DOHH2 (cell line): ENCODE data around the gene RAP1B.
A peak's percentile ranks its signal among the peaks of the same experiment; 100 is the strongest.

Experiments
- H3F3A ChIP-seq: fragments of 200-600 bp; sonication (generic), shearing (Covaris generic); 2 replicates; pipeline ENCODE4 v1.6.0; 2016; ENCODE audit warnings: antibody characterized with exemption, mild to moderate bottlenecking; ENCODE audit not compliant: control insufficient read depth, insufficient read depth
- H3K27ac ChIP-seq: fragments of 200-600 bp; sonication (generic); 2 replicates; pipeline ENCODE4 v1.5.1; 2014; ENCODE audit warnings: low read depth, mild to moderate bottlenecking, low read length, moderate library complexity
- H3K27me3 ChIP-seq: fragments of 200-600 bp; sonication (generic); 2 replicates; pipeline ENCODE4 v1.6.1; 2014; ENCODE audit warnings: mild to moderate bottlenecking, low read length, mixed read lengths; ENCODE audit not compliant: control insufficient read depth
- H3K36me3 ChIP-seq: fragments of 200-600 bp; sonication (generic); 2 replicates; pipeline ENCODE4 v1.6.1; 2014; ENCODE audit warnings: mild to moderate bottlenecking, low read length, moderate library complexity, mixed read lengths; ENCODE audit not compliant: control insufficient read depth
- H3K4me1 ChIP-seq: fragments of 200-600 bp; sonication (generic); 2 replicates; pipeline ENCODE4 v1.6.1; 2014; ENCODE audit warnings: mild to moderate bottlenecking, low read length, mixed read lengths; ENCODE audit not compliant: control insufficient read depth
- H3K4me2 ChIP-seq: fragments of 200-600 bp; sonication (generic); 2 replicates; pipeline ENCODE4 v1.6.0; 2014; ENCODE audit warnings: mild to moderate bottlenecking, low read length, moderate library complexity
- H3K4me3 ChIP-seq: fragments of 200-600 bp; sonication (generic); 2 replicates; pipeline ENCODE4 v1.5.1; 2014; ENCODE audit warnings: mild to moderate bottlenecking, low read length, mixed read lengths
- H3K79me2 ChIP-seq: fragments of 200-600 bp; sonication (generic); 2 replicates; pipeline ENCODE4 v1.6.1; 2014; ENCODE audit warnings: mild to moderate bottlenecking, low read length, mixed read lengths; ENCODE audit not compliant: control insufficient read depth
- H3K9me2 ChIP-seq: fragments of 200-600 bp; sonication (generic); replicated peaks from 2 replicates; pipeline ENCODE4 v1.6.1; 2014; ENCODE audit warnings: mild to moderate bottlenecking, low read length, mixed read lengths; ENCODE audit not compliant: control insufficient read depth
- H3K9me3 ChIP-seq: fragments of 200-600 bp; sonication (generic); 2 replicates; pipeline ENCODE4 v1.6.1; 2014; ENCODE audit warnings: antibody characterized with exemption, low read length, mixed read lengths; ENCODE audit not compliant: control insufficient read depth, insufficient read depth
- H4K20me1 ChIP-seq: fragments of 200-600 bp; sonication (generic); 2 replicates; pipeline ENCODE4 v1.6.0; 2014; ENCODE audit warnings: low read depth, mild to moderate bottlenecking, antibody characterized with exemption, low read length, moderate library complexity; ENCODE audit not compliant: control insufficient read depth, insufficient read depth
- CTCF ChIP-seq: fragments of 200-600 bp; sonication (generic); IDR thresholded peaks from one replicate; pipeline ENCODE4 v1.5.1; 2014; ENCODE audit warnings: antibody characterized with exemption, mild to moderate bottlenecking, low read depth, low read length; ENCODE audit not compliant: poor library complexity, severe bottlenecking
- EZH2phosphoT487 ChIP-seq: fragments of 200-600 bp; sonication (generic); IDR thresholded peaks from 2 replicates; pipeline ENCODE4 v1.6.1; 2017; ENCODE audit warnings: borderline replicate concordance, mild to moderate bottlenecking, antibody characterized with exemption, low read length, moderate library complexity, mixed read lengths

RAP1B gene

GRCh38 chr12:68630598-68630997 is 19.9 kb downstream of the RAP1B start:
- peaks cover 40% of the 10 kb centered on the region for H3F3A ChIP-seq
- H4K20me1 ChIP-seq, result peaks cover 4% of the 10 kb centered on the region; the same call in 1 of the 2 replicates
- no peaks in the 10 kb centered on the region for H3K27me3 ChIP-seq
- H3K4me3 ChIP-seq, result peak overlapping the region; percentile 70
- H3K79me2 ChIP-seq, result peaks cover 100% of the 10 kb centered on the region
- H3K9me3 ChIP-seq, result no peaks in the 10 kb centered on the region
- H3K27ac ChIP-seq, result peak overlapping the region; percentile 85
- H3K4me2 ChIP-seq, result peak overlapping the region; percentile 90
- peaks cover 62% of the 10 kb centered on the region for H3K36me3 ChIP-seq
- no peak for TF ChIP-seq CTCF
- TF ChIP-seq EZH2phosphoT487, result no peak
- H3K9me2 ChIP-seq, result no peaks in the 10 kb centered on the region
- peaks cover 100% of the 10 kb centered on the region for H3K4me1 ChIP-seq

GRCh38 chr12:68631227-68631626 is 20.5 kb downstream of the RAP1B start:
- peaks cover 42% of the 10 kb centered on the region for H3F3A ChIP-seq
- H3K27me3 ChIP-seq, result no peaks in the 10 kb centered on the region
- TF ChIP-seq CTCF (no peak), EZH2phosphoT487 (no peak)
- H3K9me2 ChIP-seq, result no peaks in the 10 kb centered on the region
- peaks cover 60% of the 10 kb centered on the region for H3K36me3 ChIP-seq
- peaks cover 4% of the 10 kb centered on the region; the same call in 1 of the 2 replicates for H4K20me1 ChIP-seq
- peaks cover 100% of the 10 kb centered on the region for H3K79me2 ChIP-seq
- peak overlapping the region; percentile 70 for H3K4me3 ChIP-seq
- peak overlapping the region; percentile 90 for H3K4me2 ChIP-seq
- peaks cover 100% of the 10 kb centered on the region for H3K4me1 ChIP-seq
- H3K27ac ChIP-seq, result peak overlapping the region; percentile 85
- no peaks in the 10 kb centered on the region for H3K9me3 ChIP-seq

GRCh38 chr12:68632486-68632885 is 21.8 kb downstream of the RAP1B start:
- H3K9me2 ChIP-seq, result no peaks in the 10 kb centered on the region
- peaks cover 100% of the 10 kb centered on the region for H3K79me2 ChIP-seq
- H4K20me1 ChIP-seq, result peaks cover 8% of the 10 kb centered on the region; the same call in 1 of the 2 replicates
- TF ChIP-seq EZH2phosphoT487 (no peak), CTCF (no peak)
- peaks cover 100% of the 10 kb centered on the region for H3K4me1 ChIP-seq
- H3K27ac ChIP-seq, result peak overlapping the region; percentile 85
- H3F3A ChIP-seq, result peaks cover 43% of the 10 kb centered on the region
- peak overlapping the region; percentile 70 for H3K4me3 ChIP-seq
- no peaks in the 10 kb centered on the region for H3K9me3 ChIP-seq
- H3K4me2 ChIP-seq, result peak overlapping the region; percentile 90
- no peaks in the 10 kb centered on the region for H3K27me3 ChIP-seq
- peaks cover 57% of the 10 kb centered on the region for H3K36me3 ChIP-seq
